B cell (primary cell): ENCODE measurements around the gene MT1A. TPM values are rescaled to one million over a fixed set of nuclear protein-coding genes. Genes with fewer than 3 reads are reported as not detected.

ENCODE experiments used
- ATAC-seq: fragments of 200-7000 bp; cut with Tn5 transposase; one replicate; pipeline ENCODE4 v1.10.0; 2021; ENCODE audit warnings: low read depth, mild to moderate bottlenecking, moderate number of reproducible peaks, moderate library complexity
- CTCF ChIA-PET: fragments of 350-600 bp; sonication (Branson Sonifier 250); formaldehyde crosslinking; loops from one replicate; lab custom pipeline; 2021; ENCODE audit warnings: antibody characterized with exemption, inconsistent platforms; lab: Charles Lee
- POLR2A ChIA-PET: fragments of 350-600 bp; sonication (Branson Sonifier 250); formaldehyde crosslinking; loops from one replicate; lab custom pipeline; 2021; ENCODE audit warnings: antibody characterized with exemption; lab: Charles Lee
- DNase-seq: peaks from one replicate; pipeline ENCODE4 v3.0.0; 2013
- H2AFZ ChIP-seq: 2 replicates; pipeline ENCODE4 v1.6.1; 2012; ENCODE audit warnings: mild to moderate bottlenecking, low read depth, low read length; ENCODE audit not compliant: insufficient read depth, poor library complexity, severe bottlenecking
- H3K27ac ChIP-seq, 2 donors: 1 replicate in 1 of 2; 2 replicates in 1 of 2; pipeline ENCODE4 v1.5.1; 2012 to 2013; ENCODE audit warnings: low read length in 2 of 2, mild to moderate bottlenecking in 2 of 2, moderate library complexity in 1 of 2
- H3K27me3 ChIP-seq, 4 experiments: fragments of 200-600 bp in 1 of 4; sonication (generic) in 1 of 4; replicated peaks in 1 of 4; 1 replicate in 2 of 4; 2 replicates in 2 of 4; pipeline versions ENCODE4 v1.6.1 to v1.7.0; 2013 to 2016; ENCODE audit warnings: low read length in 3 of 4, mild to moderate bottlenecking in 2 of 4, mixed read lengths in 1 of 4, moderate library complexity in 1 of 4; ENCODE audit not compliant: insufficient read depth in 4 of 4, control insufficient read depth in 3 of 4; ENCODE audit errors: control extremely low read depth in 1 of 4
- H3K36me3 ChIP-seq, 2 experiments: replicated peaks in 1 of 2; 1 replicate in 1 of 2; 2 replicates in 1 of 2; pipeline versions ENCODE4 v1.6.1 to v1.7.1; 2013; ENCODE audit warnings: low read length in 1 of 2; ENCODE audit not compliant: insufficient read depth in 2 of 2, control insufficient read depth in 1 of 2; ENCODE audit errors: control extremely low read depth in 1 of 2, extremely low read depth in 1 of 2
- H3K4me1 ChIP-seq, 2 donors: fragments of 200-600 bp in 1 of 2; sonication (generic) in 1 of 2; 1 replicate in 1 of 2; 2 replicates in 1 of 2; pipeline versions ENCODE4 v1.5.1 to v1.6.1; 2013 to 2017; ENCODE audit warnings: low read length in 2 of 2; ENCODE audit not compliant: control insufficient read depth in 2 of 2, insufficient read depth in 2 of 2
- H3K4me2 ChIP-seq: replicated peaks from 2 replicates; pipeline ENCODE3; 2012; ENCODE audit warnings: mild to moderate bottlenecking, low read depth, low read length; ENCODE audit not compliant: poor library complexity, severe bottlenecking
- H3K4me3 ChIP-seq, 5 experiments: fragments of 200-600 bp in 1 of 5; sonication (generic) in 1 of 5; 1 replicate in 3 of 5; 2 replicates in 2 of 5; pipeline versions ENCODE4 v1.5.1 to v1.7.0; 2011 to 2016; ENCODE audit warnings: low read length in 4 of 5, mild to moderate bottlenecking in 4 of 5, low read depth in 2 of 5, control low read depth in 1 of 5, moderate library complexity in 1 of 5; ENCODE audit not compliant: insufficient read depth in 1 of 5; ENCODE audit errors: control extremely low read depth in 1 of 5, extremely low read depth in 1 of 5
- H3K79me2 ChIP-seq: fragments of 200-600 bp; sonication (generic); one replicate; pipeline ENCODE4 v1.6.0; 2016; ENCODE audit warnings: low read length; ENCODE audit not compliant: control insufficient read depth, insufficient read depth
- H3K9ac ChIP-seq: fragments of 200-600 bp; sonication (generic); 2 replicates; pipeline ENCODE4 v1.6.1; 2017; ENCODE audit warnings: mild to moderate bottlenecking, low read length, moderate library complexity
- H3K9me3 ChIP-seq, 3 donors: one replicate each; pipeline versions ENCODE4 v1.6.1 to v1.7.1; 2013; ENCODE audit warnings: low read length in 2 of 3; ENCODE audit not compliant: control insufficient read depth in 2 of 3, insufficient read depth in 1 of 3; ENCODE audit errors: control extremely low read depth in 1 of 3
- H4K20me1 ChIP-seq: 2 replicates; pipeline ENCODE4 v1.6.0; 2012; ENCODE audit warnings: mild to moderate bottlenecking, low read length; ENCODE audit not compliant: insufficient read depth, control insufficient read depth, poor library complexity, severe bottlenecking
- H3K27ac Mint-ChIP-seq: one replicate; pipeline ENCODE4 v1.8.0; 2021; ENCODE audit warnings: mixed read lengths
- H3K27me3 Mint-ChIP-seq: one replicate; pipeline ENCODE4 v1.8.0; 2021; ENCODE audit warnings: mixed read lengths
- H3K4me1 Mint-ChIP-seq: one replicate; pipeline ENCODE4 v1.8.0; 2021; ENCODE audit warnings: mixed read lengths
- H3K4me3 Mint-ChIP-seq: one replicate; pipeline ENCODE4 v1.8.0; 2021; ENCODE audit warnings: mixed read lengths
- H3K9me3 Mint-ChIP-seq: one replicate; pipeline ENCODE4 v1.8.0; 2022; ENCODE audit warnings: mixed read lengths; ENCODE audit not compliant: insufficient read depth
- EZH2 ChIP-seq: IDR thresholded peaks from 2 replicates; pipeline ENCODE4 v1.6.1; 2012; ENCODE audit warnings: borderline replicate concordance, low read depth, mild to moderate bottlenecking, moderate library complexity, low read length; ENCODE audit not compliant: insufficient read depth, poor library complexity, severe bottlenecking
- WGBS: methylation state at CpG from one replicate; pipeline ENCODE4 v1.1.5; 2013; ENCODE audit warnings: missing lambda C conversion rate; ENCODE audit not compliant: insufficient coverage; 5-methylcytosine and 5-hydroxymethylcytosine counted together
- intact Hi-C: fragments of 100-400 bp; cut with micrococcal nuclease; formaldehyde crosslinking; loops from one replicate; pipeline ENCODE4 v1.10.0; 2022
- polyA plus RNA-seq: library from polyadenylated mRNA; depleted of rRNA; stranded (reverse); fragments of >200 nt; gene quantifications from 2 replicates; pipeline ENCODE4 v1.2.3, GENCODE V29; 2012
- total RNA-seq, 2 donors: library from RNA; stranded (reverse); fragments of 120-200 nt in 1 of 2; gene quantifications; 1 replicate in 1 of 2; 2 replicates in 1 of 2; pipeline versions ENCODE4 v1.2.3 to v1.2.4, GENCODE V29; 2013 to 2022
- TF ChIP-seq, protein P1 (sequence below): fragments of 200-600 bp; IDR thresholded peaks from one replicate; pipeline ENCODE4 v1.8.0; 2022; ENCODE audit warnings: antibody characterized with exemption, mild to moderate bottlenecking

The MT1A gene
- total and polyA plus RNA-seq, 2 donors (not counting 1 experiment from before 2014, with no cell fraction given) = not detected

- H3K9me3 ChIP-seq = no peaks in the 10 kb centered on the region
- Mint-ChIP-seq H3K9me3 (no peaks in the 10 kb centered on the region), H3K27ac (no peak overlapping the region), H3K4me1 (peaks cover 27% of the 10 kb centered on the region), H3K27me3 (peaks cover 44% of the 10 kb centered on the region), H3K4me3 (no peak overlapping the region)
- TF ChIP-seq, protein P1, sequence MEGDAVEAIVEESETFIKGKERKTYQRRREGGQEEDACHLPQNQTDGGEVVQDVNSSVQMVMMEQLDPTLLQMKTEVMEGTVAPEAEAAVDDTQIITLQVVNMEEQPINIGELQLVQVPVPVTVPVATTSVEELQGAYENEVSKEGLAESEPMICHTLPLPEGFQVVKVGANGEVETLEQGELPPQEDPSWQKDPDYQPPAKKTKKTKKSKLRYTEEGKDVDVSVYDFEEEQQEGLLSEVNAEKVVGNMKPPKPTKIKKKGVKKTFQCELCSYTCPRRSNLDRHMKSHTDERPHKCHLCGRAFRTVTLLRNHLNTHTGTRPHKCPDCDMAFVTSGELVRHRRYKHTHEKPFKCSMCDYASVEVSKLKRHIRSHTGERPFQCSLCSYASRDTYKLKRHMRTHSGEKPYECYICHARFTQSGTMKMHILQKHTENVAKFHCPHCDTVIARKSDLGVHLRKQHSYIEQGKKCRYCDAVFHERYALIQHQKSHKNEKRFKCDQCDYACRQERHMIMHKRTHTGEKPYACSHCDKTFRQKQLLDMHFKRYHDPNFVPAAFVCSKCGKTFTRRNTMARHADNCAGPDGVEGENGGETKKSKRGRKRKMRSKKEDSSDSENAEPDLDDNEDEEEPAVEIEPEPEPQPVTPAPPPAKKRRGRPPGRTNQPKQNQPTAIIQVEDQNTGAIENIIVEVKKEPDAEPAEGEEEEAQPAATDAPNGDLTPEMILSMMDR = no peak
- no peak for TF ChIP-seq EZH2
- H3K4me3 ChIP-seq = no peak overlapping the region
- peaks cover 0 to 37% (median 20%) of the 10 kb centered on the region in 4 experiments for H3K27me3 ChIP-seq
- H3K36me3 ChIP-seq = no peaks in the 10 kb centered on the region
- no peaks in the 10 kb centered on the region for H4K20me1 ChIP-seq
- no peak overlapping the region for H3K4me2 ChIP-seq
- no peak overlapping the region for H3K9ac ChIP-seq
- H3K79me2 ChIP-seq = no peaks in the 10 kb centered on the region
- CTCF ChIA-PET = no interaction called here
- no peak overlapping the region for H3K27ac ChIP-seq
- H2AFZ ChIP-seq = no peak overlapping the region
- no peak for DNase-seq
- WGBS = 66% methylated on average over 6 of the region's 7 CpGs
- intact Hi-C loops = no loop called here
- ATAC-seq = no peak
- H3K4me1 ChIP-seq = peaks cover 24 to 26% of the 10 kb centered on the region in 2 donors
- POLR2A ChIA-PET = interaction anchor here (0.7 kb wide), 1 partner anchor 15 kb away, joined by 3 read pairs; no protein-coding TSS in a partner anchor
Measured at GRCh38 chr16:56626685-56627084, 11.8 kb upstream of the MT1A start.

DNA sequence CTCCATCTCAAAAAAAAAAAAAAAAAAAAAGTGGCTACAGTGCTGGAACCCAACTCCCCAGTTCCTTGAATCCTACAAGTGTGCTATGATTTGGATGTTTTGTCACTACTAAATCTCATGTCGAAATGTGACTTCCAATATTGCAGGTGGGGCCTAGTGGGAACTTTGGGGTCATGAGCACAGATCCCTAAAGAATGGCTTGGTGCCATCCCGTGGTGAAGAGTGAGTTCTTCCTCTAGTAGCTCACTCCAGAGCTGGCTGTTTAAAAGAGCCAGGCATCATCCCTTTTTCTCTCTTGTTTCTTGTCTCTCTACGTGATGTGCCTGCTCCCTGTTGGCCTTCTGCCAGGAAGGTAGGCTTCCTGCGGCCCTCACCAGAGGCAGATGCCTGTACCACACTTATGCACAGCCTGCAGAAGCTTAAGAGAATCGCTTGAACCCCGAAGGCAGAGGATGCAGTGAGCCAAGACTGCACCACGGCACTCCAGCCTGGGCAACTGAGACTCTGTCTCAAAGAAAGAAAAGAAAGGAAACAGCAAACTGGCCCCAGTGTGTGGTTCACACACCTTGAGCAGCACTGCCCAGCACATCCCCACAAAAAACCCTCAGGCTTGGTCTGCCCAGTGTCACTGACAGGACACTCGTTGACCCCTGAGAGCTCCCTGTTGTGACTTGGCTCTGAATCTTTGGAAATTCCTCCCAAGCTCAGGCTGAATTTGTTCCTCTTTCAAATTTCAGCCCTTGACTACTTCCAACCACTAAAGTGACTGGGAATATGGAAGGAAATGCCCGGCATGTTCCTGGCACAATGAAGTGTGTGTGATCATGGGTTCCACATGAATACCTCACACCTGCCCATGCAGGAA, 9.7 kb upstream of the MT1A start:
- ATAC-seq = no peak
- Histone ChIP-seq H3K9ac (no peak overlapping the region), H3K4me3 (no peak overlapping the region), H2AFZ (no peak overlapping the region), H3K27me3 (peaks cover 0 to 57% (median 32%) of the 10 kb centered on the region in 4 experiments), H3K4me1 (peaks cover 35 to 39% of the 10 kb centered on the region in 2 donors), H3K4me2 (no peak overlapping the region), H4K20me1 (no peaks in the 10 kb centered on the region), H3K36me3 (no peaks in the 10 kb centered on the region), H3K27ac (no peak overlapping the region), H3K9me3 (no peaks in the 10 kb centered on the region), H3K79me2 (no peaks in the 10 kb centered on the region)
- TF ChIP-seq EZH2 = no peak
- TF ChIP-seq, protein P1 = no peak
- Mint-ChIP-seq H3K9me3 (no peaks in the 10 kb centered on the region), H3K27me3 (peaks cover 54% of the 10 kb centered on the region), H3K4me3 (no peak overlapping the region), H3K4me1 (peaks cover 36% of the 10 kb centered on the region), H3K27ac (no peak overlapping the region)
- intact Hi-C loops = no loop called here
- CTCF ChIA-PET = interaction anchor here (2.2 kb wide), 1 partner anchor 28 kb away, joined by 15 read pairs; no protein-coding TSS in a partner anchor
- POLR2A ChIA-PET = interaction anchor here (0.6 kb wide), 1 partner anchor 10 kb away, joined by 3 read pairs; no protein-coding TSS in a partner anchor
- WGBS = 78% methylated on average over 7 of the region's 9 CpGs
- no peak for DNase-seq
